Inferior parietal cortex (tissue), 1 donor: ENCODE results near the gene RAPGEF6.
"Not testable (repeated sequence)": the region's sequence is repeated elsewhere in the genome, so short reads cannot be mapped to it uniquely, and the experiment has no call there.

Experiments used
- DNase-seq: peaks from one replicate; pipeline ENCODE4 v3.0.0-alpha.2; 2016; ENCODE audit errors: extremely low spot score

Gene RAPGEF6

DNA sequence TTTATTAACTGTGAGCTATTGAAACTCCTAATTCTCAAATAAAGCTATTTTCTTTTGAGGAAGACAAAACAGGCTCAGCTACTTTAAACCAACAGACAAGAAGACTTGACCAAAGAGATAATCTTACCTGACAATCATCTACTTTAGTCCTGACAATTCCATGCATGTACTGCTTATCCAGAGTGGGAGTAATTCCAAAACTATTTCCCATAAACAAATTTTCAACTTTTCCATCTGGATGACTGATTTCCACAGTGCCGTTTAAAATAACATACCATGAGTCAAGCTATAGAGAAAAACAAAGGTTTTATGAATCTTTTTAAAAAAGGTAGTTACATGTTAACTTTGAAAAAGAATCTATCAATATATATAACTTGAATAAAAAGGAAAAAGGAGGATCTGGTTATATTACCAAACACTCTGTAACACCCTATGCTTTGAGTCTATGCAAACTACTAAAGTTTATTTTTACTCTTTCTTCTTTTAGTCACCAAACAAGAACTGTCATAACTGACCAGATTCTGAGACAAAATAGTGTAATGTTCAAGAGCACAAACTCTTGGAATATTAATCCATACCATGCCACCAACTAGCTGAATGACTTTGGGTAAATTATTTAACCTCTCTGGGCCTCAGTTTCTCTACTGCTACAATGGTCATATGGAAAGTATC, 129.7 kb downstream of the RAPGEF6 start:
- DNase-seq: no peak

GRCh38 chr5:131496400-131496713, 138.7 kb downstream of the RAPGEF6 start:
- DNase-seq: no peak

GRCh38 chr5:131495536-131496399, 139.3 kb downstream of the RAPGEF6 start:
- DNase-seq: no peak

DNA sequence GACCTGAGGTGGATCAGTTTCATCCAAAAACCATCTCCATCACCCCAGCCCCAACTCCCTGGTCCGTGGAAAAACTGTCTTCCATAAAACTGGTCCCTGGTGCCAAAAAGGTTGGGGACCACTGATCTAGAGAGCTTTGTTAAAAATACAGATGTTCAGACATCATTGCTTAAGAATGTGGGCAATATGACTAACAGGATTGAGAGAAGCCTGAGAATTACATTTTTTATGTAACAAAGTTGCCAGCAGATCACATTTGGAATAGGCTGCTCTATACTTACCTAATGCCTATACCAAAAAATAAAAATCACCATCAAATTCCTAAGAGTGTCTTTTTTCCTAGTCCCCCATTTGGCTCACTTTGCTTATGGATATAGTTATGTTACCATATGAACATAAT, 143.3 kb downstream of the RAPGEF6 start:
- no peak for DNase-seq

- DNase-seq: no peak
Observed at GRCh38 chr5:131488463-131488862, 146.6 kb downstream of the RAPGEF6 start.

DNA sequence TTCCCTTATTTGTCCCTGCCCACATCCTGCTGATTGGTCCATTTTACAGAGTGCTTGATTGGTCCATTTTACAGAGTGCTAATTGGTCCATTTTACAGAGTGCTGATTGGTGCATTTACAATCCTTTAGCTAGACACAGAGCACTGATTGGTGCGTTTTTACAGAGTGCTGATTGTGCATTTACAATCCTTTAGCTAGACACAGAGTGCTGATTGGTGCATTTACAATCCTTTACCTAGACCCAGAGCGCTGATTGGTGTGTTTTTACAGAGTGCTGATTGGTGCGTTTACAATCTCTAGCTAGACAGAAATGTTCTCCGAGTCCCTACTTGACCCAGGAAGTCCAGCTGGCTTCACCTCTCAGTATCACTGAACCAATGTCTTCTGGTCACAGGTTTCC, 147.7 kb downstream of the RAPGEF6 start:
- not testable (repeated sequence) for DNase-seq

DNA sequence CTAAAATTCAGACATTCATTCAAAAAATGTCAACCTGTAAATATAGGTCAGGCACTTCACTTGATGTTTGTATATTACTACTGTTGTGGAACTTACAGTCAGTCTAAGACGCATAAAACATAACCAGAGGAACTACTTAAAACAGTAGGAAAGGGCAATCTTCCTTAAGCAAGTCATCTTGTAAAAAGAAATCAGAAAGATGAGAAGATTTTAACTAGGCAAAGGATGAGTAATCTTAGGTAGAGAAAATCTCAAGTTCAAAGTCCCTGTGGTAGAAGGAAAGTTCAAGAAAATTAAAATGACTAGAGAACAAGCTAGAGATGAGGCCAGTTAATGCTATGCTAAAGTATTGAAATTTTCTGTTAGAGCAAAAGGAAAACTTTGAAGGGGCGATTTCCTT, 152.4 kb downstream of the RAPGEF6 start:
- no peak for DNase-seq

DNA sequence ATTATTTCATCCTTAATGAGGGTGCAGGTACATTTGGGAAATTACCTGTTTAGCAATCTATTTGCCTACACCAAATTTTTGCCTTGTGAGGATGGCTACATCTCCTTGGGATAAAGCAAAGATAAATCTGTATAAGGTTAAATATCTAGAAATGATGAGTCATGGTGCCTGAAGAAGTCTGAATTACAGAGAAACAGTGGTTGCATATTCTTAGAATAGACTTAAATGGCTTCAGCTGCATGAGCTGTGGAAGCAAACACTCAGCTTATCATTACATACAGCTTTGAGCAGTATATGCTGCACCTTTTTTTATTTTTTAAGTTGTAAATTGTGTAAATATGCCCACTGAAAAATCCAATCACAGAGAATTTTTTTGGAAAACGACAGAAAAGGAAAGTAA, 153.5 kb downstream of the RAPGEF6 start:
- no peak for DNase-seq

DNA sequence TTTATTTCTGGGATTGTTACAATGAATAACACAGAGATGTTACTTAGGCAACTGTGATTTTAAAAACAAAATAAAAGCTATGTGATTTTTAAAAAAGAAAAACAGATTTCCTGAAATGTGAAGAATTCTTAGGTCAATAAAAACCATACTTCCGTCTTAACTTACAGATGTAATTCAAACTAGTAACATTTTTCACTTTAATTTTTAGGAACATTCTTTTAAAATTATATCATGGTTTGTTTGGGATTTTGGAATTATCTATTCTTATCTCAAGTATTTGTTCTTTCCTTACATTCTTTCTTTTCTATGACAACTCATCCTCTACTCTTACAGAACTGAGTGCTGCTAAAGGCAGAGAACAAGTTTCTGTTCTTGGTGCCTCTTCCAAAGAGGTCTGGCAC, 159.5 kb downstream of the RAPGEF6 start:
- DNase-seq: no peak

DNA sequence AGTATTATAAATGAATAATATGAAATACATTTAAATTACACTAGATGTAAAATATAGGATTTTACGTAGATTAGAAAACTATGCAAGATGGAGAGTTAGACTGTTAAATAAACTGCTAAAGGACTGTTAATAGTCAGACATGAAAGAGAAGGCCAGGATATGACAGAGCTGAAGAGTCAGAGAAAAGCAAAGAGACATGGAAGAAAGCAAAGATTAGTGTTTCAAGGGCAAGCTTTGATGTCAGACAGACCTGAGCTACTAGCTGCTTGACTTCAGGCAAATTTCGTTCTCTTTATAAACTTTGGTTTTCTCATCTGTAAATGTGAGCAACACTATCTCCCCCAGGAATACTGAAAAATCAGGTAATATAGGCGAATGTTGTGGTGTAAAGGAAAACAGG, 161.3 kb downstream of the RAPGEF6 start:
- DNase-seq: no peak

- no peak for DNase-seq
Observed at GRCh38 chr5:131466171-131466766, 168.8 kb downstream of the RAPGEF6 start.

- no peak for DNase-seq
Observed at GRCh38 chr5:131463656-131464055, 171.4 kb downstream of the RAPGEF6 start.

DNA sequence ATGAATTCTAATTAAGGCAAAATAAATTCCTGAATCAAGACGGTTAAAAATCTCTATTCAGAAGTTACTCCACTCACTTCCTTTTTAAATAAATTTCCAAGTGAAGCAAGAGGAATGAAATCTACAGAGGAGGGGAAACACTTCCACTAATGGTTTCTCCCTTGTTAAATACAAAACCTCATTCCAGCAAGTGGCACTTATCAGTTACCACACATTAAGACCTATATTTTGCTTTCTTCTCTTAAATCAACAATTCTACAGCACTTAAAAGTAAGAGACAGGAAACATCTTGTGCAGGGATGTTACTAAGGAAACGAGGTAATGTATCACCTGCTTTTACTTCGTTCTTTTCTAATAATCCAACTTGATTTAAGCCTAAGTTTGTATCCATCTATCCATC, 172.6 kb downstream of the RAPGEF6 start:
- no peak for DNase-seq

- DNase-seq: no peak
Observed at GRCh38 chr5:131461742-131462141, 173.3 kb downstream of the RAPGEF6 start.

GRCh38 chr5:131460867-131461572, 174.0 kb downstream of the RAPGEF6 start:
- DNase-seq: no peak

- no peak for DNase-seq
Observed at GRCh38 chr5:131460133-131460532, 174.9 kb downstream of the RAPGEF6 start.

DNA sequence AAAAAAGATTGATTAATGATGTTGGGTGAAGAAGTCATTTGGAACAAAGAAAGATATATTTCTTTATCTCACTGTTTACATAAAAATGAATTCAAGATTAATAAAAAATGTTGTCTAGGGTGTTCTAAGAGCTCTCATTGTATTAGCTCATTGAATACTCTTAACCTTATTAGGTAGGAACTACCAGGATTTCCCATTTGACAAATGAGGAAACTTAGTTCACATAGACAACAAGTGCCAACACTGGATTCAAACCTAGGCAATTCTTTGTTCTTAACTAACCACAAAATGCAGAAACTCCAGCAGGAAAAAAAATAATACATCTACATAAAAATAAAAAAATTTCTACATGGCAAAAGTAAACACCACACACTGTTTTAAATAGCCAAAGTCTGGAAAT, 175.8 kb downstream of the RAPGEF6 start:
- no peak for DNase-seq

GRCh38 chr5:131457193-131457592, 177.8 kb downstream of the RAPGEF6 start:
- DNase-seq: no peak

DNA sequence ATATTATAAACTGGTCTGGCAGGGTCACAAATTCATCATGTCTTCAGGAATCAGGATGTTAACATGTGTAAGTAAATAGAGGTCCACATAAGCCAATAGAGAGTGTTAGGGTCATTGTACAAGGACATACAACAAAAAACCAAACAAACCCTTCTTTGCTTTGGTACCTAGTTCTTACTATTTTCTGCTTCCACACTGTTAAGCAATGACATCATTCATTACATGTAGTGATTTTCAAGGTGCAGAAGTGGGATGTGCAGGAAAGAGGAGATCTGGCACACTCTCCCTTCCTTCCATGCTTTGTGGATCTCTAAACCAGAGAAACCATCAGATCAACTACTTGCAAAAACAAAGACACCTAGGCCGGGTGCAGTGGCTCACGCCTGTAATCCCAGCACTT, 184.1 kb downstream of the RAPGEF6 start:
- DNase-seq: no peak

GRCh38 chr5:131441184-131441583, 193.8 kb downstream of the RAPGEF6 start:
- DNase-seq: no peak

GRCh38 chr5:131436081-131436480, 198.9 kb downstream of the RAPGEF6 start:
- DNase-seq: peak; percentile 47

DNA sequence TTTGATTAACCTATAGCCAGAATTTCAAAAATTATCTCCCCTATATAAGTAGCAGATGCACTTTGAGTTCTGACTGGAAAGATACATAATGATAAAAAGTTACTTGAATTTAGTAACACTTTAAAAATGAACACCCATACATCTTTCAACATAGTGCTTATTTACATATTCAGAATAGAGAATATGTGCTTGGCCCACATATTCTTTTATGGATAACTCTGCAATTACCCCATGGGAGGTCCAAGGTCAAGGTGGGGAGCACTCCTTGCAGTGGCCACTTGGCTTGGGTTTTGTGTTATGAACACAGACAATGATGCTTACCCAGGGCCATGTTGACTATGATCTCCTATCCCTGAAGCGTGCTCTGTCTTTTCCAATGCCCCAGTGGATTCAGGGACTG, 201.9 kb downstream of the RAPGEF6 start:
- no peak for DNase-seq
